ENCODE measurements around the gene RAVER2.
A peak's percentile ranks its signal among the peaks of the same experiment; 100 is the strongest.
"Not testable (repeated sequence)": the region's sequence is repeated elsewhere in the genome, so short reads cannot be mapped to it uniquely, and the experiment has no call there.

The RAVER2 gene

DNA sequence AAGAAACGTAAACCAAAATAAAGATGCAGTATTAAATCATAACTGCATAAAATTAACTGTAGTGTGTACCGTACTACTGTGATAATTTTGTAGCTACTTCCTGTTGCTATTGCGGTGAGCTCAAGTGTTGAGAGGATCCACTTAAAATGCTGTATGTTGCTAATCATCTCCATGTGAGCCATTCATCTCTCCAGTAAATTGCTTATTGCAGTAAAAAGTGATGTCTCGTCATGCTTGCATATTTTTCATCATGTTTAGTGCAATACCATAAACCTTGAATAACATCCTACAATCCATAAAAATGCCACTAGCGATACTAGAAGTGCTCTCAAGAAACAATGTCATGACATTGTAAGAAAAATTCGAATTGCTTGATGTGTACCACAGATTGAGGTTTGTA is 66.3 kb downstream of the RAVER2 start:
- DNase-seq (ENCODE audit: low read depth) = no peak

GRCh38 chr1:64814427-64814826 is 69.6 kb downstream of the RAVER2 start:
- DNase-seq (ENCODE audit: low read depth) = no peak

- DNase-seq (ENCODE audit: low read depth) = not testable (repeated sequence)
Observed at GRCh38 chr1:64817364-64817763, 72.5 kb downstream of the RAVER2 start.

DNA sequence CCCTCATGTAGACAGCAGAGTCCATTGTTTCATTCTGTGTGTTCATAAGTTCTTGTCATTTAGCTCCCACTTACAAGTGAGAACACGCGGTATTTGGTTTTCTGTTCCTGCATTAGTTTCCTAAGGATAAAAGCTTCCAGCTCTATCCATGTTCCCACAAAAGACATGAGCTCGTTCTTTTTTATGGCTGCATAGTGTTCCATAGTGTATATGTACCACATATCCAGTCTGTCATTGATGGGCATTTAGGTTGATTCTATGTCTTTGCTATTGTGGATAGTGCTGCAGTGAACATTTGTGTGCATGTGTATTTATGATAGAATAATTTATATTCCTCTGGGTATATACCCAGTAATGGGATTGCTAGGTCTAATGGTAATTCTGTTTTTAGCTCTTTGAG is 75.7 kb downstream of the RAVER2 start:
- not testable (repeated sequence) for DNase-seq (ENCODE audit: low read depth)

DNA sequence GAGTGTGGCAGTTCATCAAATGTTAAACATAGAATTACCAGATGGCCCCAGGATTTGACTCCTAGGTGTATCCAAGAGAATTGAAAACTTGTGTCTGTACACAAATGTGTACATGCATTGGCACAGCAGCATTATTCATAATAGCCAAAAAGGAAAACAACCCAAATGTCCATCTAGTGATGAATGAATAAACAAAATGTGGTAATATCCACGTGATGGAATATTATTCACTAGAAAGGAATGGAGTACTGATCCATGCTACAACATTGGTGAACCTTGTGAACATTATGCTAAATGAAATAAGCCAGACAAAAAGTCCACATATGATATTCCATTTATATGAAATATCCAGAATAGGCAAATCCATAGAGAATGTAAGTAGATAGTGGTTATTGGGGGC is 77.7 kb downstream of the RAVER2 start:
- peak; percentile 23 for DNase-seq (ENCODE audit: low read depth)

DNA sequence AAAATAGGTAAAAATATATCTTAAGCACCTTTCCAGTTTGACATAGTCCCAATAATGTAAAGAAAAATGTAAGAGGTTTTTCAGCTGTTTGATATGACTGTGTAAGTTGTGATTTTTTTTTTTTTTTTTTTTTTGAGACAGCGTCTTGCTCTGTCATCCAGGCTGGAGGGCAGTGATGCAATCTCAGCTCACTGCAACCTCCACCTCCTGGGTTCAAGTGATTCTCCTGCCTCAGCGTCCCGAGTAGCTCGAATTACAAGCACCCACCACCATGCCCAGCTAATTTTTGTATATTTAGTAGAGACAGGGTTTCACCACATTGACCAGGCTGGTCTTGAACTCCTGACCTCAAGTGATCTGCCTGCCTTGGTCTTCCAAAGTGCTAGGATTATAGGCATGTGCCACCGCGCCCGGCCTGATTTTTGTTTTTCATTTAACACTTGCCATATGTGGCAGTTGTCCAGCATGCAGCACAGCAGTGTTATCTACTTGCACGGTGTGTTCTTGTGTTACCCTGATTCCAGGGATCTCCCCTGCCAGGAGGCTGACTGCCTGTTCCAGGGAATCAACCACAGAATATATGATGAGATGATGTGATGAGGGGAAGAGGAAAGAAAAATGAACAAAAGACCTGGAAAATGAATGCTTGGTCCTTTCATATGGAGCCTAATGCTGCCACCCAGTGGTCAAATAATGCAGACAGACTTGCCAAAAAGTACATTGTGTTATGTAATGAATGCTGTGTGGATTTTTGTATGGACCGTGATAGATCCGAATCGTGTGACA is 79.0 kb downstream of the RAVER2 start:
- peak; percentile 61 for DNase-seq (ENCODE audit: low read depth)

GRCh38 chr1:64826991-64827390 is 82.1 kb downstream of the RAVER2 start:
- DNase-seq (ENCODE audit: low read depth) = no peak

GRCh38 chr1:64828829-64829228 is 84.0 kb downstream of the RAVER2 start:
- no peak for DNase-seq (ENCODE audit: low read depth)

GRCh38 chr1:64829411-64830029 is 84.6 kb downstream of the RAVER2 start:
- no peak for DNase-seq (ENCODE audit: low read depth)

DNA sequence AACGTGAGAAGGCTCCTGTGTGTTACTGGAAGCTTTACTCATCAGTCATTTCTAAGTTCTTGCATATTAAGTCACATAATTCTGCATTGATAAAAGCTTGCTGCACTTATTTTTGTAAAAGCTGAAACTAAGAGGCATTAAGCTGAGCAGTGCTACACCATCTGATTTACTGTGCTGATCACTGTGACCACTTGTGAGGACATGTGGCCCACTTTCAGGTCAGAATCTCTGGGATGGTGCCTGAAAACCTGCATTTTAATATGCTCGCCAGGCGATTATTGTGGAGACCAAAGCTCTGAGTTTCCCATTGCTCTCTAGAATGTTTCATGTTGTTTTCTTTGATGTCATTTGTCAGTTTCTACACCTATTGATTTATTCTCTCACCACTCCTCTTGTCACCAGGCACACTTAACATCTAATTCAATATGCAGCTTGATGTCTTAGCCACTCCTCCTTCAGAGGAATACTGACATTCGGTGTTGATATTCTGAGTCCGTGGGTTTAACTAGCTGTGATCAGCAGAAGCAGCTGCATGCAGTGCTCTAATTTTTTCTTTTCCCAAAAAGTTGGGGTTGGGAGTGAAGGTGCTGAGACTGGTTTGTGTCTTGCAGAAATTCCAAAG is 85.3 kb downstream of the RAVER2 start:
- DNase-seq (ENCODE audit: low read depth) = no peak

GRCh38 chr1:64834734-64835133 is 89.9 kb downstream of the RAVER2 start:
- no peak for DNase-seq (ENCODE audit: low read depth)

GRCh38 chr1:64836802-64837201 is 91.9 kb downstream of the RAVER2 start:
- DNase-seq (ENCODE audit: low read depth) = no peak

GRCh38 chr1:64838486-64838885 is 93.6 kb downstream of the RAVER2 start:
- no peak for DNase-seq (ENCODE audit: low read depth)

GRCh38 chr1:64839261-64839660 is 94.4 kb downstream of the RAVER2 start:
- DNase-seq (ENCODE audit: low read depth) = no peak

GRCh38 chr1:64839732-64840405 is 95.0 kb downstream of the RAVER2 start:
- no peak for DNase-seq (ENCODE audit: low read depth)

GRCh38 chr1:64841330-64842065 is 96.6 kb downstream of the RAVER2 start:
- DNase-seq (ENCODE audit: low read depth) = no peak

GRCh38 chr1:64842224-64842623 is 97.3 kb downstream of the RAVER2 start:
- DNase-seq (ENCODE audit: low read depth) = no peak

- DNase-seq (ENCODE audit: low read depth) = no peak
Observed at GRCh38 chr1:64843675-64844074, 98.8 kb downstream of the RAVER2 start.

DNA sequence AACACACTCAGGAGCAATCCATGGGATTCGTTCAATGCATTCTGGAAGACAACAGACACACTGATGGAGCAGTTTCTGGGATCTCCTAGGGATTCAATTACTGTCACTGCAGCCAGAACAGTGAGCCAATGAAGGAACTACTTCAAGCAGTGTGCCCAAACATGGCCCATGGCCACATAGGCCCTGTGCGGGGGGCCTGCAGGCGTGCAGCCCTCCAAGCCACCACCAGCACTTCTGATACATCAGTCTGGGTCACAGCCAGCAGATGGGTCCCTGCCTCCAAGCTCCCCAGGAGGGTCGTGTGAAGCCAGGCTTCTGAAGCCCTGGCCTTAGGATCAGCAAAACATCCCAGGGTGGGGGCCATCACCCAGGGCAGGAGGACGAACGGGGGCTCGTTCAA is 99.3 kb downstream of the RAVER2 start:
- DNase-seq (ENCODE audit: low read depth) = no peak

DNA sequence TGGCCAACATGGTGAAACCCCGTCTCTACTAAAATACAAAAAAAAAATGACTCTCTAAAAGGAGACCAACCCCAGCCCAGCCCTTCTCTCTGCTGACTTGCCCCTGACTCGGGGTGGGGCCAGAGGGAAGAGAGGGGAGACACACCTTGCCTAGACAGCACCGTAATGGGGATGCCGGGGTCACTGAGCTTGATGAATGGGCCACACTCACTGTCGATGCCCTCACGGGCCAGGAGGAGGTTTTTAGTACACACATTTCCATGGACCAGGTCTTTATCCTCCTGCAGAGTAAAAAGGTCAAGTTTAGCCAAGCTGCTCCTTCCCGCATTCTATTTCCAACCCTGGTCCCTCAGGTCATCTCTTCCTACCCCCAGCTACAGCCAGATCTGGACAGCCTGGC is 99.7 kb downstream of the RAVER2 start:
- DNase-seq (ENCODE audit: low read depth) = no peak

- no peak for DNase-seq (ENCODE audit: low read depth)
Observed at GRCh38 chr1:64845831-64846425, 101.1 kb downstream of the RAVER2 start.
